ENCODE data around the gene DAAM2. TPM values are rescaled to one million over a fixed set of nuclear protein-coding genes. Genes with fewer than 3 reads are reported as not detected.
A peak's percentile ranks its signal among the peaks of the same experiment; 100 is the strongest.

Gene DAAM2
- total RNA-seq, 2 experiments from 2014 or later, result 0.09 to 1.1 TPM

- Histone ChIP-seq H3K9me2 (ENCODE audit: insufficient read depth, low read length) (no peaks in the 10 kb centered on the region), H3K36me3 (ENCODE audit: insufficient read depth, low read length) (no peaks in the 10 kb centered on the region), H4K20me1 (ENCODE audit: insufficient read depth, low read length) (no peaks in the 10 kb centered on the region), H3K4me2 (ENCODE audit: low read length) (no peak overlapping the region), H3K27ac (ENCODE audit: low read depth, low read length, poor library complexity, severe bottlenecking) (no peak overlapping the region), H3K79me2 (ENCODE audit: insufficient read depth, low read depth, low read length) (no peaks in the 10 kb centered on the region), H3K4me3 (ENCODE audit: low read depth, low read length, poor library complexity, severe bottlenecking) (no peak overlapping the region), H3K4me1 (ENCODE audit: insufficient read depth, low read length, poor library complexity, severe bottlenecking) (peaks cover 2% of the 10 kb centered on the region), H2AFZ (ENCODE audit: low read length) (no peak overlapping the region), H3K9me3 (ENCODE audit: low read length) (no peaks in the 10 kb centered on the region)
- TF ChIP-seq EZH2phosphoT487 (IDR thresholded peaks at IDR 0.05; ENCODE audit: borderline replicate concordance, low read depth, low read length), result no peak
- TF ChIP-seq, protein P1, sequence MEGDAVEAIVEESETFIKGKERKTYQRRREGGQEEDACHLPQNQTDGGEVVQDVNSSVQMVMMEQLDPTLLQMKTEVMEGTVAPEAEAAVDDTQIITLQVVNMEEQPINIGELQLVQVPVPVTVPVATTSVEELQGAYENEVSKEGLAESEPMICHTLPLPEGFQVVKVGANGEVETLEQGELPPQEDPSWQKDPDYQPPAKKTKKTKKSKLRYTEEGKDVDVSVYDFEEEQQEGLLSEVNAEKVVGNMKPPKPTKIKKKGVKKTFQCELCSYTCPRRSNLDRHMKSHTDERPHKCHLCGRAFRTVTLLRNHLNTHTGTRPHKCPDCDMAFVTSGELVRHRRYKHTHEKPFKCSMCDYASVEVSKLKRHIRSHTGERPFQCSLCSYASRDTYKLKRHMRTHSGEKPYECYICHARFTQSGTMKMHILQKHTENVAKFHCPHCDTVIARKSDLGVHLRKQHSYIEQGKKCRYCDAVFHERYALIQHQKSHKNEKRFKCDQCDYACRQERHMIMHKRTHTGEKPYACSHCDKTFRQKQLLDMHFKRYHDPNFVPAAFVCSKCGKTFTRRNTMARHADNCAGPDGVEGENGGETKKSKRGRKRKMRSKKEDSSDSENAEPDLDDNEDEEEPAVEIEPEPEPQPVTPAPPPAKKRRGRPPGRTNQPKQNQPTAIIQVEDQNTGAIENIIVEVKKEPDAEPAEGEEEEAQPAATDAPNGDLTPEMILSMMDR (conservative IDR thresholded peaks at IDR 0.05; ENCODE audit: low read length), result peak; percentile 40
- no TSS peak for BruUV-seq (replicated peaks)
- ChIA-PET CTCF (ENCODE audit: unreplicated experiment) (interaction anchor here (0.5 to 1.0 kb wide), 3 partner anchors 9 to 523 kb away, joined by 3 read pairs; no protein-coding TSS in a partner anchor), POLR2A (no interaction called here)
- no peak for DNase-seq (ENCODE audit: low spot score)
- intact Hi-C loops (cut with micrococcal nuclease; ENCODE audit: unreplicated experiment), result no loop called here
Observed at GRCh38 chr6:39843305-39844020, 51.3 kb downstream of the DAAM2 start.

- no peaks in the 10 kb centered on the region for H4K20me1 ChIP-seq (ENCODE audit: insufficient read depth, low read length)
- POLR2A ChIA-PET, result no interaction called here
- TF ChIP-seq EZH2phosphoT487 (IDR thresholded peaks at IDR 0.05; ENCODE audit: borderline replicate concordance, low read depth, low read length), result no peak
- CTCF ChIA-PET (ENCODE audit: unreplicated experiment), result no interaction called here
- no peak overlapping the region for H3K27ac ChIP-seq (ENCODE audit: low read depth, low read length, poor library complexity, severe bottlenecking)
- H3K4me3 ChIP-seq (ENCODE audit: low read depth, low read length, poor library complexity, severe bottlenecking), result no peak overlapping the region
- H3K36me3 ChIP-seq (ENCODE audit: insufficient read depth, low read length), result no peaks in the 10 kb centered on the region
- no TSS peak for BruUV-seq (replicated peaks)
- intact Hi-C loops (cut with micrococcal nuclease; ENCODE audit: unreplicated experiment), result no loop called here
- H3K9me3 ChIP-seq (ENCODE audit: low read length), result no peaks in the 10 kb centered on the region
- no peaks in the 10 kb centered on the region for H3K9me2 ChIP-seq (ENCODE audit: insufficient read depth, low read length)
- no peak overlapping the region for H2AFZ ChIP-seq (ENCODE audit: low read length)
- no peaks in the 10 kb centered on the region for H3K79me2 ChIP-seq (ENCODE audit: insufficient read depth, low read depth, low read length)
- no peak overlapping the region for H3K4me2 ChIP-seq (ENCODE audit: low read length)
- H3K4me1 ChIP-seq (ENCODE audit: insufficient read depth, low read length, poor library complexity, severe bottlenecking), result peaks cover 12% of the 10 kb centered on the region
- no peak for DNase-seq (ENCODE audit: low spot score)
Observed at GRCh38 chr6:39844866-39845265, 52.7 kb downstream of the DAAM2 start.

- Histone ChIP-seq H3K4me2 (ENCODE audit: low read length) (no peak overlapping the region), H3K27ac (ENCODE audit: low read depth, low read length, poor library complexity, severe bottlenecking) (no peak overlapping the region), H3K4me3 (ENCODE audit: low read depth, low read length, poor library complexity, severe bottlenecking) (no peak overlapping the region), H3K9me2 (ENCODE audit: insufficient read depth, low read length) (no peaks in the 10 kb centered on the region), H3K36me3 (ENCODE audit: insufficient read depth, low read length) (no peaks in the 10 kb centered on the region), H3K79me2 (ENCODE audit: insufficient read depth, low read depth, low read length) (no peaks in the 10 kb centered on the region), H4K20me1 (ENCODE audit: insufficient read depth, low read length) (no peaks in the 10 kb centered on the region), H2AFZ (ENCODE audit: low read length) (no peak overlapping the region), H3K9me3 (ENCODE audit: low read length) (no peaks in the 10 kb centered on the region), H3K4me1 (ENCODE audit: insufficient read depth, low read length, poor library complexity, severe bottlenecking) (peaks cover 33% of the 10 kb centered on the region)
- BruUV-seq (replicated peaks), result no TSS peak
- intact Hi-C loops (cut with micrococcal nuclease; ENCODE audit: unreplicated experiment), result no loop called here
- ChIA-PET CTCF (ENCODE audit: unreplicated experiment) (no interaction called here), POLR2A (no interaction called here)
- no peak for DNase-seq (ENCODE audit: low spot score)
- TF ChIP-seq EZH2phosphoT487 (IDR thresholded peaks at IDR 0.05; ENCODE audit: borderline replicate concordance, low read depth, low read length), result no peak
- TF ChIP-seq, protein P1 (conservative IDR thresholded peaks at IDR 0.05; ENCODE audit: low read length), result no peak
Observed at GRCh38 chr6:39847221-39847620, 55.0 kb downstream of the DAAM2 start.

Measured in OCI-LY7 (cell line).